ENCODE data around the gene TRIM29.

Gene TRIM29

DNA sequence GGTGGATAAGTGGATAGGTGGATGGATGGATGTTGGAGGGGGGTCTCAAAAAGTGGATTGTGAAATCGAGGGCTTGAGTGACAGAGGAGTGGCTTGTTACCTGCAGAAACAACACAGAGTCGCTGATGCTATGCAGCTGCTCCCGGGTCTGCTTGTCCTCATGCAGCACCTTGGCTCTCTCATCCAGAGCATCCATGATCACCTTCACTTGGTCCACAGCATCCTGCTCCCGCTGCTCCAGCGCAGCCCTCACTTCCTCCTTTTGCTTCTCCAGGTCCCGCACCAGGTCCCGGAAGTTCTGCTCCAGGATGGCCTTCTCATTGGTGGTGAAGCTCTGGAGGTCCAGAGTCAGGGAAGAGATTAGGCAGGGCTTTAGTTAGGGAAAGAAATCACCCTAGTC, 10.7 kb downstream of the TRIM29 start:
- H3K79me2 ChIP-seq (ENCODE audit: control insufficient read depth, insufficient read depth, low read length, unreplicated experiment) = no peaks in the 10 kb centered on the region
- peaks cover 29% of the 10 kb centered on the region for H3K27me3 ChIP-seq (ENCODE audit: insufficient read depth, low read length)
- no peaks in the 10 kb centered on the region for H3K36me3 ChIP-seq (ENCODE audit: insufficient read depth, low read length)
- H3K4me3 ChIP-seq (ENCODE audit: low read depth, low read length) = no peak overlapping the region
- H2AFZ ChIP-seq (ENCODE audit: low read length, unreplicated experiment) = no peak overlapping the region
- H3K4me1 ChIP-seq (ENCODE audit: control insufficient read depth, insufficient read depth, low read length, unreplicated experiment) = peaks cover 9% of the 10 kb centered on the region
- H3K27ac ChIP-seq (ENCODE audit: low read depth, low read length) = no peak overlapping the region

DNA sequence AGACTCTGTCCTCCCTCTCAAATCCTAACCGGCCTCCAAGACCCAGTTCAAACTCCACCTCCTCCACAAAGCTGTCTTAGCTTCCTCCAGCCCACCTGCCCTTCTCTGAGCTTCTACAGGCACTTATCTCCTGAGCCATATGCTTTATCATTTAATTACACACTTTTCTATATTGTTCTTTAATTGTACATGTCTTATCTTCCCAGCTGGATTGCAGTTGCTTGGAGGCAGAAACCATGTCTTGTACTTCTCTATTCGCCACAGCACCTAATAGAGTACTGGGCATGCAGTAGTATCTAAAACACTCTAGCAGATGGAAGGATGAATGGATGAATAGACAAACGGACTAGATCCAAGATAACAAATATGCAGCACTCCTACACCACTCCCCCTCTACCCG, 11.3 kb downstream of the TRIM29 start:
- Histone ChIP-seq H3K4me3 (ENCODE audit: low read depth, low read length) (no peak overlapping the region), H3K27ac (ENCODE audit: low read depth, low read length) (no peak overlapping the region), H3K79me2 (ENCODE audit: control insufficient read depth, insufficient read depth, low read length, unreplicated experiment) (no peaks in the 10 kb centered on the region), H2AFZ (ENCODE audit: low read length, unreplicated experiment) (no peak overlapping the region), H3K36me3 (ENCODE audit: insufficient read depth, low read length) (no peaks in the 10 kb centered on the region), H3K27me3 (ENCODE audit: insufficient read depth, low read length) (peaks cover 29% of the 10 kb centered on the region), H3K4me1 (ENCODE audit: control insufficient read depth, insufficient read depth, low read length, unreplicated experiment) (peaks cover 9% of the 10 kb centered on the region)

DNA sequence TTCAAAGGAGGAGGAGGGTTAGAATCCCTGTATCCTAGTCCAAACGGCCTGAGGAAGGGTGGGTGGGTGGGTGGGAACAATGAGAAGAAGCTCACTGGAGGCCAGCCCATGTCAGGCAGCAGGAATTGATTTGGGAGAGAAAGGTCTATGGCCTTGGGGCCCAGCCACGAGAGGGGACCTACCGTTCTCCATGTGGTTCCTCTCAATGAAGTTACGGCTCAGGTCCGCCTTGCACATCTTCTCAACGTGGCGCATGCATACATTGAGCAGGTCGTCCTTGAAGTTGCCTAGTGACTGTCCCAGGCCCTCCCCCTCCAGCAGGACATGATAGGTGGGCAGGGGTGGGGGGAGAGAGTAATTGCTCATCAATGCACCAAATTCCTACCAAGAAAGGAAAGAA, 12.4 kb downstream of the TRIM29 start:
- Histone ChIP-seq H3K79me2 (ENCODE audit: control insufficient read depth, insufficient read depth, low read length, unreplicated experiment) (no peaks in the 10 kb centered on the region), H3K4me3 (ENCODE audit: low read depth, low read length) (no peak overlapping the region), H3K27me3 (ENCODE audit: insufficient read depth, low read length) (peaks cover 27% of the 10 kb centered on the region), H3K36me3 (ENCODE audit: insufficient read depth, low read length) (no peaks in the 10 kb centered on the region), H2AFZ (ENCODE audit: low read length, unreplicated experiment) (no peak overlapping the region), H3K27ac (ENCODE audit: low read depth, low read length) (no peak overlapping the region), H3K4me1 (ENCODE audit: control insufficient read depth, insufficient read depth, low read length, unreplicated experiment) (peaks cover 9% of the 10 kb centered on the region)

DNA sequence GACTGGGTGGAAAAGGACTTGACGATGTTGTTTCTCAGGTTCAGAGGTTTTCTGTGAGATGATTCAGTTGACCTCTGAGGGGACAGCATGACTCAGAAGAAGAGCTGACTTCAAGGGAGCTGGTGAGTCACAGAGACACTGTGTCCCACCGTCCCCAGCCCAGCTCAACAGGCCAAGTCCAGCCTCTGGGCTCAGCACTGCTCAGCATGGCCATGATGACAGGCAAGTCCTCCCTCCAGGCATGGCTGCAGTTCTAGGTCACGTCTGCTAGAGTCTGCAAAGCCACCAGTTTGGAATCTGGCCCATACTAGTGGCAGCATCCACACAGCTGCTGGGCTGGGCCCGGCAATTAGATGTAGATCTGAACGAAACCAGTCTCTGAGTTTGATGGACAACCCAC, 12.9 kb downstream of the TRIM29 start:
- Histone ChIP-seq H3K79me2 (ENCODE audit: control insufficient read depth, insufficient read depth, low read length, unreplicated experiment) (no peaks in the 10 kb centered on the region), H3K36me3 (ENCODE audit: insufficient read depth, low read length) (no peaks in the 10 kb centered on the region), H3K4me3 (ENCODE audit: low read depth, low read length) (no peak overlapping the region), H2AFZ (ENCODE audit: low read length, unreplicated experiment) (no peak overlapping the region), H3K27me3 (ENCODE audit: insufficient read depth, low read length) (peaks cover 22% of the 10 kb centered on the region), H3K27ac (ENCODE audit: low read depth, low read length) (no peak overlapping the region), H3K4me1 (ENCODE audit: control insufficient read depth, insufficient read depth, low read length, unreplicated experiment) (peaks cover 9% of the 10 kb centered on the region)

DNA sequence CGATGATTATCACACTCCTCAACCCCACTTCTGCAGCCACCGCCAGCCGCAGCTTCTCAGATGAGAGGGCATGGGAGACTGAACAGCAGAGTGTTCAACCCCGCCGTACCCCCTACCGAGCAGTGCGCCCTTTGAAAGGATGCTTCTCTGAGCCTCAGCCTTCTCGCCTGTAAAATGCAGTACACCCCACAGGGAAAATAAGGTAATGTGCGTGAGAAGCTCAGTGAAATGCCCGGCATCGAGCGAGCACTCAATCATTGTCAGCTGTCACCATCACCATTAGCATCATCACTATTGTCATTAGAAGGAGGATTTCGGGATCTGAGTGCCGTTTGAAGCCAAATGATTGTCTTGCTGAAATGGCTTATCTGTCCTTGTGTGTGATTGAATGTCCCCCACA, 13.6 kb downstream of the TRIM29 start:
- Histone ChIP-seq H2AFZ (ENCODE audit: low read length, unreplicated experiment) (no peak overlapping the region), H3K4me3 (ENCODE audit: low read depth, low read length) (no peak overlapping the region), H3K79me2 (ENCODE audit: control insufficient read depth, insufficient read depth, low read length, unreplicated experiment) (no peaks in the 10 kb centered on the region), H3K27me3 (ENCODE audit: insufficient read depth, low read length) (peaks cover 19% of the 10 kb centered on the region), H3K36me3 (ENCODE audit: insufficient read depth, low read length) (no peaks in the 10 kb centered on the region), H3K4me1 (ENCODE audit: control insufficient read depth, insufficient read depth, low read length, unreplicated experiment) (peaks cover 9% of the 10 kb centered on the region), H3K27ac (ENCODE audit: low read depth, low read length) (no peak overlapping the region)

DNA sequence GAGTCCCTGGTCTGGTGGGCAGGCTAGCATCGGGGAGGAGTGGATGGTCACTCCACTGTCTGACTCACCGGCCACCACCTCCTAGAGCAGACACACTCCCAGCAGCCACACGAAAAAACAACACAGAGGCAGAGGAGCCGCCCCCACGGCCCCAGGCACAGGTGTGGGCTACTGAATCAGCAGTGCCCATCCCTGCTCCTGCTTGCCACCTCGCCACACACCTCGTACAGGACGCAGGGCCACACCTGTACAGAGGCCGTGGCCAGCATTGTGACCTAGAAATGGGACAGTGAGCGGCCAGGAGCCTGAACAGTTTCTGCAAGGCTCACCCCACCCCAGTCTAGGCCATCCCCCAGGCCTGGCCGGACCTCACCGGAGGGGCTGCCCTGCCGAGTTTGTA, 14.0 kb downstream of the TRIM29 start:
- H2AFZ ChIP-seq (ENCODE audit: low read length, unreplicated experiment) = no peak overlapping the region
- peaks cover 19% of the 10 kb centered on the region for H3K27me3 ChIP-seq (ENCODE audit: insufficient read depth, low read length)
- H3K79me2 ChIP-seq (ENCODE audit: control insufficient read depth, insufficient read depth, low read length, unreplicated experiment) = no peaks in the 10 kb centered on the region
- no peak overlapping the region for H3K4me3 ChIP-seq (ENCODE audit: low read depth, low read length)
- no peaks in the 10 kb centered on the region for H3K36me3 ChIP-seq (ENCODE audit: insufficient read depth, low read length)
- H3K4me1 ChIP-seq (ENCODE audit: control insufficient read depth, insufficient read depth, low read length, unreplicated experiment) = peaks cover 9% of the 10 kb centered on the region
- no peak overlapping the region for H3K27ac ChIP-seq (ENCODE audit: low read depth, low read length)

DNA sequence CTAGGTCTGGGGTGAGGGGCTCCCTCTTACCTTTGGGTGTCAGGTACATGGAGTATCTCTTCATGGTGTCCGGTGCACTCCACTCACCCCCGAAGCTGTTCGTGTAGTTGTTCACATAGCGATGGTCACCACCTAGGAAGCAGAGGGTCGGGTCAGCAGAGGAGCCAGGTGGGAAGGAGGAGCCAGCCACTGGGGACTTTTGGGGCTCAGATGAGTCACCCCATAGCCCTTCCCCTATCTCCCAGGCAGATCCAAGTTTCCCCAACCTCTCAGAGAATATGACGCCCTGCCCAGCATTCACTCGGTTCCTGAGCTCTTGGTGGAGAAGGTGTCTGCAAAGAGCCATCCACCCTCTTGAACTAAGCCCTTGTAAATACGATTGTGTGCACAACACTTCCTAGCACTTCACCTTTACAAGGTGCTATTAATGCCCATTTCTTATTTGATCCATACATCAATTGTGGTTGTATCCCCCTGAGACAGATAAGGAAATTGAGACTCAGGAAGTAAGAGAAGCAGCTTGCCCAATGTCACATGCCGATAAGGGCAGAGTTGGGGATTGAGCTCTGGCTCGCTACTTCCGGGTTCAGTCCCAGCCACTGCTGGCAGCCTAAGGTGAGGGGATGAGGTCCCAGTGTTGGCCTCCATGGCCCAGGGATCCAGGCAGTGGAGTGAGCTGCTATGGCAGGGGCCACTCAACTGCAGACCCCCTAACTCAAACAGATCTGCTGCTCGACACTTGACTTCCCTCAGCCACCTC, 14.8 kb downstream of the TRIM29 start:
- Histone ChIP-seq H3K79me2 (ENCODE audit: control insufficient read depth, insufficient read depth, low read length, unreplicated experiment) (no peaks in the 10 kb centered on the region), H3K27ac (ENCODE audit: low read depth, low read length) (no peak overlapping the region), H3K4me1 (ENCODE audit: control insufficient read depth, insufficient read depth, low read length, unreplicated experiment) (peaks cover 9% of the 10 kb centered on the region), H3K36me3 (ENCODE audit: insufficient read depth, low read length) (no peaks in the 10 kb centered on the region), H3K4me3 (ENCODE audit: low read depth, low read length) (no peak overlapping the region), H2AFZ (ENCODE audit: low read length, unreplicated experiment) (no peak overlapping the region), H3K27me3 (ENCODE audit: insufficient read depth, low read length) (peaks cover 12% of the 10 kb centered on the region)

DNA sequence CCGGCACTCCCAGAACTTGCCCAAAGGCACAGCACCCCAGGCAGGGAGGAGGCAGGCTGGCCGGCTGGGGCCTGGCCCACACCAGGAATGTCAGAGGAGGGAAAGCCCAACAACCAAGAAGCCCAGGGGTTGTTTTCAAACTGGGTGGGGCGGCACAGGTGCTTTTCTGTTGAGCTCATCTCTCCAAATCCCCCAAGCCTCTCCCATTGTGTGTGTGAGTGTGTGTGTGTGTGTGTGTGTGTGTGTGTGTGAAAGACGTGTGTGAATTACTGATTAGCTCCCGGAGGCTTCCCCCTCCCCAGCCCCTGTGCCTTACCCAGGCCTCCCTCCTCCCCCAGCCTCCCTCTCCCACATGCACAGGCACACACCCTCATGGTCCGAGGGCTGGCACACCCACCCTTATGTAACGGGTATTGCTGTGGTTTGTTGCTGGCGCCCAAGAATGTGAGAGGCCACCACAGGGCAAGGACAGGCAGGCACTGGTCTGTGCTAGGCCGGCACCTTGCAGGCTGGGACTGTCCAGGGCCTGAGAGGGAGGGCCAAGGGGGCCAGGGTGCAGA, 15.9 kb downstream of the TRIM29 start:
- Histone ChIP-seq H2AFZ (ENCODE audit: low read length, unreplicated experiment) (no peak overlapping the region), H3K27me3 (ENCODE audit: insufficient read depth, low read length) (peaks cover 2% of the 10 kb centered on the region; the same call in 1 of the 2 replicates), H3K36me3 (ENCODE audit: insufficient read depth, low read length) (no peaks in the 10 kb centered on the region), H3K4me1 (ENCODE audit: control insufficient read depth, insufficient read depth, low read length, unreplicated experiment) (peaks cover 9% of the 10 kb centered on the region), H3K27ac (ENCODE audit: low read depth, low read length) (no peak overlapping the region), H3K4me3 (ENCODE audit: low read depth, low read length) (no peak overlapping the region), H3K79me2 (ENCODE audit: control insufficient read depth, insufficient read depth, low read length, unreplicated experiment) (no peaks in the 10 kb centered on the region)

DNA sequence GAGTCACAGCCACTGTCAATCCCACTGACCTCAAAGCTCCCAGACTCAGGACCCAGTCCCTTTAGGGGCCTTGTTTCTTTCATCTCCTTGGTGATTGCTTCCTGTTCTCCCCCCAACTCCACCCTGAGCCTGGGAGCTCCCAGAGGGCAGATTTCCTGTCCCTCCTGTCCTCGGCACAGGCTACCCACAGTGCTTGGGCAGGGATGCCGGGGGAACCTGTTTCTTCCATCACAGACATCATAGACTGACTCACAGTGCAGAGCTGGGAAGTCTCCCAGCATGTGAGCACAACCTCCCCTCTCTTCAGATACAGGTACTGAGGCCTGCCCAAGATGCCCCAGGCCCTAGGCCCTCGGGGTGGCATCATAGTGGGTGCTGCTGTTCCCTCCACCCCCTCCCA, 16.6 kb downstream of the TRIM29 start:
- Histone ChIP-seq H3K4me1 (ENCODE audit: control insufficient read depth, insufficient read depth, low read length, unreplicated experiment) (peaks cover 9% of the 10 kb centered on the region), H3K36me3 (ENCODE audit: insufficient read depth, low read length) (no peaks in the 10 kb centered on the region), H3K79me2 (ENCODE audit: control insufficient read depth, insufficient read depth, low read length, unreplicated experiment) (no peaks in the 10 kb centered on the region), H3K27me3 (ENCODE audit: insufficient read depth, low read length) (no peaks in the 10 kb centered on the region; the same call in 1 of the 2 replicates), H2AFZ (ENCODE audit: low read length, unreplicated experiment) (no peak overlapping the region), H3K4me3 (ENCODE audit: low read depth, low read length) (no peak overlapping the region), H3K27ac (ENCODE audit: low read depth, low read length) (no peak overlapping the region)

DNA sequence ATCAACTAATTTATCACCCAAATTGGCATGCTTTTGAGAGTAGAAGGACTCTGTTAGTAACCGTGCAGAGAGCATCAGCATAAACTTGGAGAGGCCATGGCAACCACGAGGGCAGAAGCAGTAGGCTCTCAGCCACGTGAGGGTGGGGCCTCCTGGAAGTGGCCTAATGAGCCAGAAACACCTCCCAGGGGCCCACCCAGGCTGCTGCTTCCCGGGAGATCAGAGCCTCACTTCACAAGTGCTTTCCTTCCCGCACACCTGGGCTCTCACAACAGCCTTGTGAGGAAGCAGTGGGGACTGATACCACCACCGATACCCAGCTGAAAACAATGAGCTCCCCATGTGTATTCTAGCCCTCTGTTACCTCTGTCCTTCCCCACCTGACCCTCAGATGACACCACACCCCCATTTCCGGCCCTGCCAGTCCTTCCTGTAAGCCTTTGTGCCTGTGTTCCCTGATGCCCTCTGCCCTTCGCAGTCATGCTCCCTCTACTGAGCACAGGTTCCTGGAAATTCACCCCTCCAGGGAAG, 17.0 kb downstream of the TRIM29 start:
- H3K27ac ChIP-seq (ENCODE audit: low read depth, low read length) = no peak overlapping the region
- H2AFZ ChIP-seq (ENCODE audit: low read length, unreplicated experiment) = no peak overlapping the region
- H3K4me1 ChIP-seq (ENCODE audit: control insufficient read depth, insufficient read depth, low read length, unreplicated experiment) = peaks cover 9% of the 10 kb centered on the region

DNA sequence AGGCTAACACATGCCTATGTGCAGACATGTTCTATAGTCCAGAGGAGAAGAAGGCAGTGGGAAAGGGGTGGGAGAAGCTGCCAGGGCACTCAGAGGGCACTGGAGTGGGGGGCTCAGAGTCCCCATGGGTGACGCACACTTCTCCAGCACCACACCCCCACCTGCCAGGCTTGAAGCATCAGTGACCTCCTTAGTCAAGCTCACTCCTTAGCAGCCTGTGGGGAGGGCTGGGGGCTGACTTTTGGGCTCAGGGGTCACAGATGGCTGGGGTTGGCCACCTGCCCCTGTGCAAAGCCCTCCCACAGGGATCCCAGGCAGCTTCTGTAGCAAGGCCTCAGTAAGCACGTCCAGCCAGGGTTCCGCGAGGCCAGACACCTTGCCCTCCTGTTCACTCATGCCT, 18.8 kb downstream of the TRIM29 start:
- Histone ChIP-seq H3K27me3 (ENCODE audit: insufficient read depth, low read length) (peaks cover 16% of the 10 kb centered on the region), H3K4me3 (ENCODE audit: low read depth, low read length) (no peak overlapping the region), H3K36me3 (ENCODE audit: insufficient read depth, low read length) (no peaks in the 10 kb centered on the region), H3K79me2 (ENCODE audit: control insufficient read depth, insufficient read depth, low read length, unreplicated experiment) (no peaks in the 10 kb centered on the region), H3K4me1 (ENCODE audit: control insufficient read depth, insufficient read depth, low read length, unreplicated experiment) (no peaks in the 10 kb centered on the region), H3K27ac (ENCODE audit: low read depth, low read length) (no peak overlapping the region), H2AFZ (ENCODE audit: low read length, unreplicated experiment) (no peak overlapping the region)

More for the DNA sequence above, 17.0 kb downstream of the TRIM29 start:
- Histone ChIP-seq H3K4me3 (ENCODE audit: low read depth, low read length) (no peak overlapping the region), H3K79me2 (ENCODE audit: control insufficient read depth, insufficient read depth, low read length, unreplicated experiment) (no peaks in the 10 kb centered on the region), H3K36me3 (ENCODE audit: insufficient read depth, low read length) (no peaks in the 10 kb centered on the region), H3K27me3 (ENCODE audit: insufficient read depth, low read length) (no peaks in the 10 kb centered on the region; the same call in 1 of the 2 replicates)
